HG02610 (cell line): ENCODE data around the gene DRG2.

Experiments used
- ATAC-seq: cut with Tn5 transposase; IDR thresholded peaks from one replicate; pipeline ENCODE4 v1.9.1; 2021; ENCODE audit warnings: mild to moderate bottlenecking, moderate library complexity; ENCODE audit not compliant: unreplicated experiment

The DRG2 gene

GRCh38 chr17:18142417-18142816 is 54.7 kb downstream of the DRG2 start:
- no peak for ATAC-seq

DNA sequence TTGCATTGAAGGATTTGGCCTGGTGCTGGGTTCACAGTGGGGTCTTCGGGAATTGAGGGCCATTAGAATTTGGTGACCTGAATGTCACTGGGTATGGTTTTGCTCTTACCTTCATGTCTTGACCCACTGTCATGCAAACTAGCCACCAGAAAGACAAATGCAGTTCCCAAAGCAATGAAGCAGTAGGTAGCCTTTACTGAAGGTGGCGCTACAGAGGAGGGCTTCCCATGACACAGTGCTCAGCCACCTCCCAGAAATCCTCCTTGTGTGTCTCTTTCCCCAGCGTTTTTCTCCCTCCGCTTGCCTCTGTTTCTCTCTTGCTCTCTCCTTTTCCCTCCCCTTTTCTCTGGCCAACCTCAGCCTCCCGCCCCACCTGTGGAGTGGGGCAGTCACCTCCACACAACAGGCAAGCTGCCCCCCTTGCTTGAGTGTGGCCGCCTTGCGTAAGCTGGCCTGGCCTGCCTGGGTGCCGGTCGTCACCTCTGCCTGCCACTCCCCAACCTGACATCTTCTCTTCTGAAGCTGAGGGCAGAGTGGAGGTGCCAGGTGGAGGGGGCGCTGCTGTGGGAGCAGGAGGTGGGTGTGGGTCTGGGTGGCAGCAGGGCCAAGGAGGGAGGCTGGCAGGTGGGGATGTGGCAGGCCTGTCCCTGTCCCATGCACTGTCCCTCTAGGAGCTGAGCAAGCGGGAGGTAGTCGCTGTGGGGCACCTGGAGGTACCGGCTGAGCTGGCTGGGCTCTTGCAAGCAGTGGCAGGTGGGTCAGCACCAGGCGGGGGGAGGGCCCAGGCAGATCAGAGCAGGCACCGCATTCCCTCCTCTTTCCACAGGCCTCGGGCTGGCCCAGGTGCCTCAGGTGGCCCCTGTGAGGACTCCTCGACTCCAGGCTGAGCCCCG is 55.5 kb downstream of the DRG2 start:
- no peak for ATAC-seq

DNA sequence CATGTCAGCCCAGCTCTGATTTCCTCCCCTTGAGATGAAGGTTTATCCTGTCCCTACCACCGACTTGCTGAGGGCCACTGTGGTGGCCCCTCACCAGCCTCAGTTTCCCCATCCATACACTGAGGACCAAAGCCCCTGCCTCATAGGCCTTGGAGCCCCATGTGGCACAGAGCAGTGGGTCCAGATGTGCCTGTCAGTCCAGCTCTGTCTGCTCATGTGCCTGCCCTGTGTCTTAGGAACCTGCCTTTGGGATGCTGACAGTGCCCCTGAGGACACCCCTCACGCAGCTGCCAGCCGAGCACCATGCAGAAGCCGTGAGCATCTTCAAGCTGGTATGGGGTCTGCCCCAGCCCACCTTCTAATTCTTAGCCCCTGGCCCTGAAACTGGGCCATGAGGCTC is 56.5 kb downstream of the DRG2 start:
- ATAC-seq: no peak

- ATAC-seq: no peak
These were observed 57.1 kb downstream of the DRG2 start for GRCh38 chr17:18144855-18145254.

DNA sequence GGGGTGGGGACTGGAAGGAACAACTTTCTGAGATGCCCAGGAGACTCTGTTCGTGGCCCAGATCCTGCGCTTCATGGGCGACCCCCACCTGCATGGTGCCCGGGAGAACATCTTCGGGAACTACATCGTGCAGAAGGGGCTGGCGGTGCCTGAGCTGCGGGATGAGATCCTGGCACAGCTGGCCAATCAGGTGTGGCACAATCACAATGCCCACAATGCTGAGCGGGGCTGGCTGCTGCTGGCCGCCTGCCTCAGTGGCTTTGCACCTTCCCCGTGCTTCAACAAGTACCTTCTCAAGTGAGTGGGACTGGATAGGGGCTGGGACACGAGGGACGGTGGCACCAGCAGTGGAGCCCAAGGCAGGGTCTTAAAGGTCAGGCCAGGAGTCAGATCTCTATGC is 58.1 kb downstream of the DRG2 start:
- no peak for ATAC-seq

GRCh38 chr17:18146259-18146658 is 58.5 kb downstream of the DRG2 start:
- no peak for ATAC-seq

DNA sequence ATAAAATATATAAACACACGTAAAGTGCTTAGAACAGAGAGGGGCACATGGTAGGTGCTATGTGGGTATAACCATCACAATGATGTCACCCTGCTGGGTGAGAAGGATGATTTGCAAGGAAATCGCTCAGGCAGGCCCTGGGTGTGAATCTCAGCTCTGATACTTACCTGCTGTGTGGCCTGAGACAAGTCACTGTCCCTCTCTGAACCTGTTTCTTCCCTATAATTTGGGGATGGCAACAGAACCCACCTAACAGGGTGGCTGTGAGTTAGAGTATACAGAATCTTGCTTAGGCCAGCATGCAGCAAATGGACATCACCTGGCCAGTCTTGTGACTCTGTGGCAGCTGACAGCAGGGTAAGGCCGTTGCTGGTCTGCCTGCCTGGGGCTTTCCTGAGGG is 59.2 kb downstream of the DRG2 start:
- ATAC-seq: no peak

DNA sequence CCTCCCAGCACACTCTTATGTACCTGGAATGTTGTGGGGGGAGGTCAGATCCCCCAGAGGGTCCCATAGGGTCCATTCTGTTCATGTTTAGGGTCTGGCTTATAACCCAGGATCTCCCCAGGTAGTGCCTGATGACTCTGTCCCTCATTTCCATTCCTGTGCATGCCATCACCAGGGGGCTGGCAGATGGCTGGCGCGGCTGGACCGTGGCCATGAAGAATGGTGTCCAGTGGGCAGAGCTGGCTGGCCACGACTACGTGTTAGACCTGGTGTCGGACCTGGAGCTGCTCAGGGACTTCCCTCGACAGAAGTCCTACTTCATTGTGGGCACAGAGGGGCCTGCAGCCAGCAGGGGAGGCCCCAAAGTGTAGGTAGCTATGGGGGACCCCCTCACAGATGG is 60.8 kb downstream of the DRG2 start:
- no peak for ATAC-seq

- no peak for ATAC-seq
These were observed 63.5 kb downstream of the DRG2 start for GRCh38 chr17:18151290-18151689.

DNA sequence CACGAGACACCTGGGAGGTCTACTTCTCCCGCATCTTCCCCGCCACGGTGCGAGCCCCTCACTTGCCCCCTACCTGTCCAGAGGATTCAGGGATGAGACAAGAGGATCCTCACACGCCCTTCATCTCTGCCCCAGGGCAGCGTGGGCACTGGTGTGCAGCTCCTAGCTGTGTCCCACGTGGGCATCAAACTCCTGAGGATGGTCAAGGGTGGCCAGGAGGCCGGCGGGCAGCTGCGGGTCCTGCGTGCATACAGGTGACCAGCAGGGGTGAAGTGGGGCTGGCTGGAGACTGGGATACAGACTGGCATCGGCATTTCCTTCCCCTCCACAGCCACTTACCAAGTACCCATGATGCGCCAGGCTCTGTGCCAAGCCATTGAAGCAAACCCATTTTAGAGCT is 67.4 kb downstream of the DRG2 start:
- ATAC-seq: no peak

- no peak for ATAC-seq
These were observed 68.6 kb downstream of the DRG2 start for GRCh38 chr17:18156171-18156975.

- ATAC-seq: no peak
These were observed 69.2 kb downstream of the DRG2 start for GRCh38 chr17:18156976-18157280.
